C1 segment of cervical spinal cord (tissue), 14 donors: ENCODE measurements around the gene SBK3.
A peak's percentile ranks its signal among the peaks of the same experiment; 100 is the strongest.
"Not testable (repeated sequence)": the region's sequence is repeated elsewhere in the genome, so short reads cannot be mapped to it uniquely, and the experiment has no call there.

ENCODE experiments used
- DNase-seq, 14 donors: peaks; one replicate each; lab custom pipeline; 2025; lab: John Stamatoyannopoulos, UW

SBK3 gene

GRCh38 chr19:55541091-55541490 lies 4.3 kb downstream of the SBK3 start:
- no peak for DNase-seq

GRCh38 chr19:55540619-55541018 lies 4.7 kb downstream of the SBK3 start:
- peak in 1 of 14 donors; percentile 94 for DNase-seq

- no peak for DNase-seq
Observed at GRCh38 chr19:55539090-55539984, 6.0 kb downstream of the SBK3 start.

GRCh38 chr19:55538132-55538531 lies 7.2 kb downstream of the SBK3 start:
- DNase-seq: no peak

GRCh38 chr19:55537741-55538111 lies 7.6 kb downstream of the SBK3 start:
- DNase-seq: no peak

- DNase-seq: no peak
Observed at GRCh38 chr19:55536951-55537740, 8.2 kb downstream of the SBK3 start, which contains the start of gene SBK2. Gene SBK2, minus strand, starts transcription at chr19:55537133. Its CDS starts 839 bp downstream, at chr19:55536294.

- DNase-seq: no peak
Observed at GRCh38 chr19:55536366-55536765, 9.0 kb downstream of the SBK3 start.

- DNase-seq: no peak
Observed at GRCh38 chr19:55535965-55536350, 9.4 kb downstream of the SBK3 start.

- no peak for DNase-seq
Observed at GRCh38 chr19:55535173-55535964, 10.0 kb downstream of the SBK3 start.

- not testable (repeated sequence) for DNase-seq
Observed at GRCh38 chr19:55534280-55534679, 11.1 kb downstream of the SBK3 start.

- no peak for DNase-seq
Observed at GRCh38 chr19:55530996-55531395, 14.3 kb downstream of the SBK3 start.

GRCh38 chr19:55529636-55530234 lies 15.6 kb downstream of the SBK3 start:
- DNase-seq: no peak

GRCh38 chr19:55528030-55528803 lies 17.1 kb downstream of the SBK3 start:
- peak in 2 of 14 donors; percentile 9 to 94 for DNase-seq

GRCh38 chr19:55527197-55528029 lies 17.9 kb downstream of the SBK3 start:
- DNase-seq: no peak

- peak in 2 of 14 donors; percentile 4 to 50 for DNase-seq
Observed at GRCh38 chr19:55526216-55527196, 18.8 kb downstream of the SBK3 start.

GRCh38 chr19:55525289-55526101 lies 19.8 kb downstream of the SBK3 start:
- DNase-seq: no peak

GRCh38 chr19:55520691-55521292 lies 24.6 kb downstream of the SBK3 start:
- no peak for DNase-seq
